ENCODE results near the gene MCCC2. TPM values are rescaled to one million over a fixed set of nuclear protein-coding genes. Genes with fewer than 3 reads are reported as not detected.
"Not testable (repeated sequence)": the region's sequence is repeated elsewhere in the genome, so short reads cannot be mapped to it uniquely, and the experiment has no call there.

MCCC2 gene
- total RNA-seq, 6 experiments from 2014 or later: 11.7 to 22.4 (median 14.0) TPM

DNA sequence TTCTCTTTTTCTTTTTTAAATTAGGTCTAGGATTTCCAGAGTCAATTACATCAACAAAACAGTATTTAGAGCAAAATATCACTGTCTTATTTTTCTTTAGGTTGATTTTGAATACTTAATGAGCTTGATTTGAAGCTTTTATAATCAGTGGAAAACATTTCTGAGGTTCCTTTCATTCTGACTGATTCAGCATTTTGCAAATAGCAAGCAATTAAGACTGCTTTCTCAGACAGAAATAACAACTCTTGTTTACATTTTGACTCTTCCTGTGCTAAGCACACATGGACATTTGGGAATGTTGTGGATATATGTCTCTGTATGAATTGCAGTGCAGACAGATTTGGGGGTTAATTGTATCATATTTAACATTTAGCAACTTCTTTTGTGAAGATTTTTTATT is 22.2 kb upstream of the MCCC2 start:
- Mint-ChIP-seq H3K36me3 (ENCODE audit: low read depth) (peaks cover 2% of the 10 kb centered on the region; the same call in 1 of the 2 replicates), H3K4me3 (no peak overlapping the region), H3K4me1 (ENCODE audit: low read depth) (no peaks in the 10 kb centered on the region), H3K9me3 (no peaks in the 10 kb centered on the region), H3K27ac (no peak overlapping the region), H3K27me3 (ENCODE audit: insufficient read depth) (no peaks in the 10 kb centered on the region)
- no peak for DNase-seq
- TF ChIP-seq, protein P1, sequence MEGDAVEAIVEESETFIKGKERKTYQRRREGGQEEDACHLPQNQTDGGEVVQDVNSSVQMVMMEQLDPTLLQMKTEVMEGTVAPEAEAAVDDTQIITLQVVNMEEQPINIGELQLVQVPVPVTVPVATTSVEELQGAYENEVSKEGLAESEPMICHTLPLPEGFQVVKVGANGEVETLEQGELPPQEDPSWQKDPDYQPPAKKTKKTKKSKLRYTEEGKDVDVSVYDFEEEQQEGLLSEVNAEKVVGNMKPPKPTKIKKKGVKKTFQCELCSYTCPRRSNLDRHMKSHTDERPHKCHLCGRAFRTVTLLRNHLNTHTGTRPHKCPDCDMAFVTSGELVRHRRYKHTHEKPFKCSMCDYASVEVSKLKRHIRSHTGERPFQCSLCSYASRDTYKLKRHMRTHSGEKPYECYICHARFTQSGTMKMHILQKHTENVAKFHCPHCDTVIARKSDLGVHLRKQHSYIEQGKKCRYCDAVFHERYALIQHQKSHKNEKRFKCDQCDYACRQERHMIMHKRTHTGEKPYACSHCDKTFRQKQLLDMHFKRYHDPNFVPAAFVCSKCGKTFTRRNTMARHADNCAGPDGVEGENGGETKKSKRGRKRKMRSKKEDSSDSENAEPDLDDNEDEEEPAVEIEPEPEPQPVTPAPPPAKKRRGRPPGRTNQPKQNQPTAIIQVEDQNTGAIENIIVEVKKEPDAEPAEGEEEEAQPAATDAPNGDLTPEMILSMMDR (IDR thresholded peaks at IDR 0.05): no peak

DNA sequence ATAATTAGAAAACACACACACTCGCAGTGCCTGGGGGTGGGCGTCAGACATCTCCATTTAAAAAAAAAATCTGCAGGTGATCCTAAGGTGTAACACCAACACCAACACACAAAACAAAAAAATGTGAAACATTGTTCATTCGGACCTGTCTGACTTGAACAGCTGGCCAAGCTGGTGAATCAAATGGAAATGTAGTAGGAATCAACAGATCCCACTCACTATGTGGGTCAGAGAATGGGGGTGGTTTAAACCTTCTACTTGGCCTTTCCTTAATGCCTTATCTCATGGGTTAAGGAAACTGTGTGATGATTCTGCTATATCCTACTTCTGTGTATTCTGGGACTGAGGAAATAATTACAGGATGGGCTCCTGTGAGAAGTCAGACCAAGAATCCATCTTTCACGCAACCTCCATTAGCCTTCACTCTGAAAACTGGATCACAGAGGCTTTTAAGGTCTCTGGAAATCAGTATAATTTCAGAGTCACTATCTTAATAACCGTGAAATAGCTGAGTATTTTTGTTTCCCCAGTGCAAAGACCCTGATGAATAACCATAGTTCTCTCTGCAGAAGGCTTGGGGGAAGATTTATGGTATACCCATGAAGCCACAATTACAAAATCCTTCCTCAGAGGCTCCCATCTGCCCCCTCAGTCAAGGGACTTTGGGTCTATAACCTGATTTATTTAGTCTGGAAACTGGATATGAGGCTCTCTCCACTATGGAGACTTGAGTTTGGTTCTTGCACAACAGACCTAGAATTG is 17.2 kb upstream of the MCCC2 start:
- H3K9me3 Mint-ChIP-seq: no peaks in the 10 kb centered on the region
- no peaks in the 10 kb centered on the region for H3K27me3 Mint-ChIP-seq (ENCODE audit: insufficient read depth)
- TF ChIP-seq, protein P1 (IDR thresholded peaks at IDR 0.05): no peak
- DNase-seq: no peak
- no peak overlapping the region for H3K27ac Mint-ChIP-seq
- no peak overlapping the region for H3K4me3 Mint-ChIP-seq
- no peaks in the 10 kb centered on the region; the same call in 1 of the 2 replicates for H3K36me3 Mint-ChIP-seq (ENCODE audit: low read depth)
- no peaks in the 10 kb centered on the region for H3K4me1 Mint-ChIP-seq (ENCODE audit: low read depth)

DNA sequence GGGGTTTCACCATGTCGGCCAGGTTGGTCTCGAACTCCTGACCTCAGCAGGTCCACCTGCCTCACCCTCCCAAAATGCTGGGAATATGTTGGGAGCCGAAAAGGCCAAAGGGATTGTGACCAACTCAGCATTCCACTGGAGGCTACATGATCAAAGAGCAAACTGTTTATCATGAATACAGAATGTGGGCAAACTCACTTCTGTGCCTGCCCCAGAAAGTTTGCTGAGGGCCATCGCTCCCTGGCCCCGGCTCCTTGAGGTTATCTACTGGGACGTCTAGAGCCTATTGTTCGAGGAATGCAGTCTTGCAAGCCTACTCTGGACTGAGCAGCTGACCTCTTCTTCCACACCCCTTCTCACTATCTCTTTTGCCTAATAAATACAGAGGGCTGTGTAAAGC is 15.3 kb upstream of the MCCC2 start:
- H3K27ac Mint-ChIP-seq; H3K4me3 Mint-ChIP-seq; H3K27me3 Mint-ChIP-seq (ENCODE audit: insufficient read depth): not testable (repeated sequence)

DNA sequence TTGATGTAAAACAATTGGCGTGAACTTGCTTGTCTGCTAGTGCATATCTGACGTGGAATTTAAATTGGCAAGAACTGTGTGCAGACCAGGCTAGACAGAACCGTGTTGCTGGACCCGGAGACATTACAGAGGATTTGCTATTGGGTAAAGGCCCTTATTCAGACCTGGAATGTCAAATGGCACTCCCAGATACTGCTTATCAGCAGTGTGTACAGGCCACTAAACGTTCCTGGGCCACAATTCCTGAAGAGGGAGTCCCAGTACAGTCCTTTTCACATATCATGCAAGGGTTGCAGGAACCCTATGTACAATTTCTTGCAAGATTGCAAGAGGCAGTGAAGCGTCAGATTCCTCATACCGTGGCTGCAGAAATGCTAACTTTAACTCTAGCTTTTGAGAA is 13.5 kb upstream of the MCCC2 start:
- H3K27me3 Mint-ChIP-seq (ENCODE audit: insufficient read depth): no peaks in the 10 kb centered on the region
- TF ChIP-seq, protein P1 (IDR thresholded peaks at IDR 0.05): no peak
- no peaks in the 10 kb centered on the region for H3K9me3 Mint-ChIP-seq
- H3K36me3 Mint-ChIP-seq (ENCODE audit: low read depth): peaks cover 11% of the 10 kb centered on the region
- DNase-seq: no peak
- no peak overlapping the region for H3K4me3 Mint-ChIP-seq
- H3K4me1 Mint-ChIP-seq (ENCODE audit: low read depth): no peaks in the 10 kb centered on the region
- no peak overlapping the region for H3K27ac Mint-ChIP-seq

More for the DNA sequence above, 15.3 kb upstream of the MCCC2 start:
- H3K9me3 Mint-ChIP-seq; DNase-seq; H3K36me3 Mint-ChIP-seq (ENCODE audit: low read depth); H3K4me1 Mint-ChIP-seq (ENCODE audit: low read depth): not testable (repeated sequence)

DNA sequence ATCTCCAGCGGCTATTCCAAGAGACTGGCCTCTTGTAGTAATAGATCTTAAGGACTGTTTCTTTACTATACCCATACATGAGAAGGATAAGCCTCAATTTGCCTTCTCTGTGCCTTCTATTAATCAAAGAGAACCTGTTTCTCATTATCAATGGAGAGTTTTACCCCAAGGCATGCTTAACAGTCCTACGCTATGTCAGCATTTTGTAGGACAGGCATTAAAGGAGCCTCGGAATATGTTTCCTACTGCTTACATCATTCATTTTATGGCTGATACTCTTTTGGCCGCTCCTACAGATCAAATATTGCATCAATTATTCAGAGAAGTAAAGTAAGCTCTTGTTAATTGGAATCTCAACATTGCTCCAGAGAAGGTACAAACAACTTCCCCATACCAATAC is 11.6 kb upstream of the MCCC2 start:
- not testable (repeated sequence) for H3K9me3 Mint-ChIP-seq; H3K27ac Mint-ChIP-seq; H3K4me3 Mint-ChIP-seq; H3K27me3 Mint-ChIP-seq (ENCODE audit: insufficient read depth); DNase-seq; H3K4me1 Mint-ChIP-seq (ENCODE audit: low read depth)
- H3K36me3 Mint-ChIP-seq (ENCODE audit: low read depth): peaks cover 11% of the 10 kb centered on the region

DNA sequence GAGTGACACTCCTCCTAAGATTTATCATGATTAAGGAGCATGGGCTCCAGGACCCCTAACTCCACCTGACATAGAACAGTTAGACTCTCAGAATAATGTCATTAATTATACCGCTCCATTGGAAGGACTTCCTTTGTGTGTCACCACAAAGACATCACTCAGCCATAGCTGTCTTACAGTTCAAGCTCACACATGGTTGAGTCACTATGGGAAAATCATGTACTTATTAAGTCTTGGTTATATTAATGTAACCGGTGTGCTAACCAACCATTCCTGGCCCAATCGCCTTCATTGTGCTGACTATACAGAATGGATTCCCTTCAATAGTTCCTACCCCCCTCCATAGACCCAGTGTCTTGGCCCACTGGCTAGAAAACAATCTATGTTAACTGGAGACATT is 10.9 kb upstream of the MCCC2 start:
- TF ChIP-seq, protein P1 (IDR thresholded peaks at IDR 0.05): no peak
- H3K9me3 Mint-ChIP-seq: no peaks in the 10 kb centered on the region
- no peak overlapping the region for H3K27ac Mint-ChIP-seq
- H3K4me3 Mint-ChIP-seq: no peak overlapping the region
- H3K36me3 Mint-ChIP-seq (ENCODE audit: low read depth): peaks cover 11% of the 10 kb centered on the region
- no peaks in the 10 kb centered on the region for H3K4me1 Mint-ChIP-seq (ENCODE audit: low read depth)
- H3K27me3 Mint-ChIP-seq (ENCODE audit: insufficient read depth): no peaks in the 10 kb centered on the region
- peak; percentile 3 for DNase-seq

DNA sequence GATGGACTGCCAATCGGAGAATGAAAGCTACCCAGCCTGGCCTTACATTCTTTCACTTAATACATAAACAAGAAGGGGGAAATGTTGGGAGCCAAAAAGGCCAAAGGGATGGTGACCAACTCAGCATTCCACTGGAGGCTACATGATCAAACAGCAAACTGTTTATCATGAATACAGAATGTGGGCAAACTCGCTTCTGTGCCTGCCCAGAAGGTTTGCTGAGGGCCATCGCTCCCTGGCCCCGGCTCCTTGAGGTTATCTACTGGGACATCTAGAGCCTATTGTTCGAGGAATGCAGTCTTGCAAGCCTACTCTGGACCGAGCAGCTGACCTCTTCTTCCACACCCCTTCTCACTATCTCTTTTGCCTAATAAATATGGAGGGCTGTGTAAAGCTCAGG is 9.3 kb upstream of the MCCC2 start:
- not testable (repeated sequence) for H3K4me1 Mint-ChIP-seq (ENCODE audit: low read depth)

More for the DNA sequence above, 9.3 kb upstream of the MCCC2 start:
- DNase-seq; H3K4me3 Mint-ChIP-seq; H3K27me3 Mint-ChIP-seq (ENCODE audit: insufficient read depth); H3K9me3 Mint-ChIP-seq; H3K27ac Mint-ChIP-seq: not testable (repeated sequence)
- H3K36me3 Mint-ChIP-seq (ENCODE audit: low read depth): peaks cover 11% of the 10 kb centered on the region
